Breast epithelium (tissue), 3 donors: ENCODE measurements around the gene MGAT4A.

Experiments used
- POLR2A ChIP-seq: fragments of 450-650 bp; IDR thresholded peaks from one replicate; pipeline ENCODE4 v1.6.1; 2016; ENCODE audit warnings: antibody characterized with exemption, mild to moderate bottlenecking, moderate library complexity
- TF ChIP-seq, protein P1 (sequence below), 3 donors: fragments of 450-650 bp; IDR thresholded peaks; one replicate each; pipeline ENCODE4 v1.5.1; 2016 to 2017; ENCODE audit warnings: antibody characterized with exemption in 3 of 3, mild to moderate bottlenecking in 3 of 3, moderate library complexity in 3 of 3

DNA sequence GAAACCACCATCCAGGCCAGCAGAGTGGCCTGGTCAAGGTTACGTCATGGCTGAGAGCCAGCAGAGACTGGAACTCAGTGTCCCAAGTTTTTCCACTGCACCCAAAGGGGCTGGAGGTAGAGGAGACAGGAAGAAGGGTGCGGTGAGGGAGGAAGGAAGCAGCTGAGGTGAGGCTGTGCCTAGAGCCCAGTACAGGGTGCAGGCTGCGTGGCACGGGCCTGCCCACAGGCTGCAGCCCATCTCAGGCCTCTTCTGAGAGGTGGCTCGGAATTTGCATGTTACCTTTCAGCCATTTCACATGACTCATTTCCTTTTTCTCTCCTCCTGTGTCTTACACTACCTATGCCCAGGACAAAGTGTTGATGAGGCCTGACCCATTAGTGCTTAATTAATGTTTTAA lies 13.7 kb upstream of the MGAT4A start:
- TF ChIP-seq, protein P1, sequence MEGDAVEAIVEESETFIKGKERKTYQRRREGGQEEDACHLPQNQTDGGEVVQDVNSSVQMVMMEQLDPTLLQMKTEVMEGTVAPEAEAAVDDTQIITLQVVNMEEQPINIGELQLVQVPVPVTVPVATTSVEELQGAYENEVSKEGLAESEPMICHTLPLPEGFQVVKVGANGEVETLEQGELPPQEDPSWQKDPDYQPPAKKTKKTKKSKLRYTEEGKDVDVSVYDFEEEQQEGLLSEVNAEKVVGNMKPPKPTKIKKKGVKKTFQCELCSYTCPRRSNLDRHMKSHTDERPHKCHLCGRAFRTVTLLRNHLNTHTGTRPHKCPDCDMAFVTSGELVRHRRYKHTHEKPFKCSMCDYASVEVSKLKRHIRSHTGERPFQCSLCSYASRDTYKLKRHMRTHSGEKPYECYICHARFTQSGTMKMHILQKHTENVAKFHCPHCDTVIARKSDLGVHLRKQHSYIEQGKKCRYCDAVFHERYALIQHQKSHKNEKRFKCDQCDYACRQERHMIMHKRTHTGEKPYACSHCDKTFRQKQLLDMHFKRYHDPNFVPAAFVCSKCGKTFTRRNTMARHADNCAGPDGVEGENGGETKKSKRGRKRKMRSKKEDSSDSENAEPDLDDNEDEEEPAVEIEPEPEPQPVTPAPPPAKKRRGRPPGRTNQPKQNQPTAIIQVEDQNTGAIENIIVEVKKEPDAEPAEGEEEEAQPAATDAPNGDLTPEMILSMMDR (IDR thresholded peaks at IDR 0.05): no peak
- no peak for TF ChIP-seq POLR2A
